Measurements from ENCODE around the gene SRGAP1. TPM values are rescaled to one million over a fixed set of nuclear protein-coding genes. Genes with fewer than 3 reads are reported as not detected.

Gene SRGAP1
- total and polyA plus RNA-seq, 9 of the 15 experiments (the other 6 are each of a cell fraction or from before 2014, with no cell fraction given) = 0.01 to 0.13 (median 0.04) TPM; not detected in 3

- no peak for TF ChIP-seq ZNF592 (IDR thresholded peaks at IDR 0.05)
- TF ChIP-seq SUPT5H (IDR thresholded peaks at IDR 0.05) = no peak
- no peak for TF ChIP-seq IFI16 (CRISPR knock-in tag; IDR thresholded peaks at IDR 0.05)
- TF ChIP-seq CREB5 (CRISPR knock-in tag; IDR thresholded peaks at IDR 0.05) = no peak
- no peak for TF ChIP-seq ZNF511 (CRISPR knock-in tag; IDR thresholded peaks at IDR 0.05)
- no peak for TF ChIP-seq ZNF512 (tag; IDR thresholded peaks at IDR 0.05)
- no peak for TF ChIP-seq NCOA6 (IDR thresholded peaks at IDR 0.05)
- no peak for TF ChIP-seq KAT2B (IDR thresholded peaks at IDR 0.05; ENCODE audit: low read depth, low read length)
Observed at GRCh38 chr12:64036414-64036813, 191.9 kb downstream of the SRGAP1 start (continued).

Measured in K562 (cell line).